ENCODE results near the gene MRPS16.

The MRPS16 gene

GRCh38 chr10:73246646-73247508, 5.6 kb downstream of the MRPS16 start, which contains the start of gene DNAJC9:
Gene DNAJC9, minus strand, starts transcription at chr10:73247255. Its CDS starts 66 bp downstream, at chr10:73247189.
- ChIA-PET CTCF (interaction anchor here (1.1 kb wide), 1 partner anchor 88 kb away, joined by 3 read pairs; no protein-coding TSS in a partner anchor), POLR2A (interaction anchor here (0.6 to 2.5 kb wide), 36 partner anchors 8 to 1184 kb away, joined by 3 to 33 read pairs (median 4); partner anchors contain the start of genes CFAP70, ECD, FAM149B1 and NUDT13)
- DNase-seq (ENCODE audit: extremely low spot score), result peak; percentile 91
- TF ChIP-seq LEF1 (IDR thresholded peaks at IDR 0.05; ENCODE audit: borderline replicate concordance) (no peak), ELF4 (IDR thresholded peaks at IDR 0.05) (peak; percentile 69; the same call in 1 of the 2 replicates), L3MBTL2 (conservative IDR thresholded peaks at IDR 0.05) (peak; percentile 71), FOXA1 (IDR thresholded peaks at IDR 0.05) (no peak), CTBP1 (IDR thresholded peaks at IDR 0.05; ENCODE audit: borderline replicate concordance) (peak; percentile 20; the same call in 1 of the 2 replicates), ARNT (IDR thresholded peaks at IDR 0.05) (no peak), PKNOX1 (IDR thresholded peaks at IDR 0.05) (peak; percentile 89), SUZ12 (IDR thresholded peaks at IDR 0.05) (no peak), NFRKB (IDR thresholded peaks at IDR 0.05) (no peak)

GRCh38 chr10:73246322-73246645, 6.2 kb downstream of the MRPS16 start:
- ChIA-PET POLR2A (interaction anchor here (0.7 to 2.5 kb wide), 26 partner anchors 9 to 1183 kb away, joined by 3 to 33 read pairs (median 4); partner anchors contain the start of genes CFAP70, ECD, FAM149B1 and NUDT13), CTCF (interaction anchor here (1.1 kb wide), 1 partner anchor 88 kb away, joined by 3 read pairs; no protein-coding TSS in a partner anchor)
- DNase-seq (ENCODE audit: extremely low spot score), result no peak
- TF ChIP-seq L3MBTL2 (conservative IDR thresholded peaks at IDR 0.05) (no peak), HDGF (IDR thresholded peaks at IDR 0.05; ENCODE audit: borderline replicate concordance) (no peak), LEF1 (IDR thresholded peaks at IDR 0.05; ENCODE audit: borderline replicate concordance) (no peak), FOXA1 (IDR thresholded peaks at IDR 0.05) (no peak), ARNT (IDR thresholded peaks at IDR 0.05) (no peak), SUZ12 (IDR thresholded peaks at IDR 0.05) (no peak), FOXM1 (IDR thresholded peaks at IDR 0.05; ENCODE audit: borderline replicate concordance) (no peak), CTBP1 (IDR thresholded peaks at IDR 0.05; ENCODE audit: borderline replicate concordance) (no peak), SP1 (IDR thresholded peaks at IDR 0.05) (no peak), NFRKB (IDR thresholded peaks at IDR 0.05) (no peak), ZNF384 (IDR thresholded peaks at IDR 0.05) (no peak), ELF4 (IDR thresholded peaks at IDR 0.05) (no peak)

- CTCF ChIA-PET, result no interaction called here
- POLR2A ChIA-PET, result interaction anchor here (2.1 kb wide), 1 partner anchor 77 kb away, joined by 6 read pairs; the partner anchor contains the start of genes ECD and FAM149B1
- TF ChIP-seq FOXK2 (IDR thresholded peaks at IDR 0.05) (no peak), ELF4 (IDR thresholded peaks at IDR 0.05) (no peak), ZNF384 (IDR thresholded peaks at IDR 0.05) (no peak), HDGF (IDR thresholded peaks at IDR 0.05; ENCODE audit: borderline replicate concordance) (no peak), BHLHE40 (IDR thresholded peaks at IDR 0.05; ENCODE audit: borderline replicate concordance) (no peak), PKNOX1 (IDR thresholded peaks at IDR 0.05) (no peak), FOXM1 (IDR thresholded peaks at IDR 0.05; ENCODE audit: borderline replicate concordance) (no peak), L3MBTL2 (conservative IDR thresholded peaks at IDR 0.05) (no peak), NFRKB (IDR thresholded peaks at IDR 0.05) (no peak), ARNT (IDR thresholded peaks at IDR 0.05) (no peak), SP1 (IDR thresholded peaks at IDR 0.05) (no peak), TARDBP (IDR thresholded peaks at IDR 0.05) (no peak), FOXA1 (IDR thresholded peaks at IDR 0.05) (no peak), LEF1 (IDR thresholded peaks at IDR 0.05; ENCODE audit: borderline replicate concordance) (no peak), SUZ12 (IDR thresholded peaks at IDR 0.05) (no peak), CTBP1 (IDR thresholded peaks at IDR 0.05; ENCODE audit: borderline replicate concordance) (no peak)
- DNase-seq (ENCODE audit: extremely low spot score), result no peak
Observed at GRCh38 chr10:73244866-73245477, 7.5 kb downstream of the MRPS16 start.

GRCh38 chr10:73239908-73240307, 12.5 kb downstream of the MRPS16 start:
- CTCF ChIA-PET, result no interaction called here
- TF ChIP-seq L3MBTL2 (conservative IDR thresholded peaks at IDR 0.05) (no peak), ZNF384 (IDR thresholded peaks at IDR 0.05) (no peak), PKNOX1 (IDR thresholded peaks at IDR 0.05) (no peak), ELF4 (IDR thresholded peaks at IDR 0.05) (no peak), FOXM1 (IDR thresholded peaks at IDR 0.05; ENCODE audit: borderline replicate concordance) (no peak), SUZ12 (IDR thresholded peaks at IDR 0.05) (no peak), NFRKB (IDR thresholded peaks at IDR 0.05) (no peak), ARNT (IDR thresholded peaks at IDR 0.05) (no peak), FOXA1 (IDR thresholded peaks at IDR 0.05) (no peak), SP1 (IDR thresholded peaks at IDR 0.05) (no peak), HDGF (IDR thresholded peaks at IDR 0.05; ENCODE audit: borderline replicate concordance) (no peak), LEF1 (IDR thresholded peaks at IDR 0.05; ENCODE audit: borderline replicate concordance) (no peak), FOXK2 (IDR thresholded peaks at IDR 0.05) (no peak), BHLHE40 (IDR thresholded peaks at IDR 0.05; ENCODE audit: borderline replicate concordance) (no peak)
- POLR2A ChIA-PET, result interaction anchor here (0.9 kb wide), 1 partner anchor 8 kb away, joined by 3 read pairs; no protein-coding TSS in a partner anchor
- no peak for DNase-seq (ENCODE audit: extremely low spot score)

GRCh38 chr10:73238990-73239566, 13.4 kb downstream of the MRPS16 start:
- ChIA-PET CTCF (no interaction called here), POLR2A (interaction anchor here (0.9 to 4.9 kb wide), 2 partner anchors 8 to 13 kb away, joined by 3 to 33 read pairs; partner anchors contain the start of genes DNAJC9 and MRPS16)
- DNase-seq (ENCODE audit: extremely low spot score), result no peak
- TF ChIP-seq NFRKB (IDR thresholded peaks at IDR 0.05), result no peak
- TF ChIP-seq SUZ12 (IDR thresholded peaks at IDR 0.05), result no peak
- no peak for TF ChIP-seq ELF4 (IDR thresholded peaks at IDR 0.05)
- TF ChIP-seq FOXM1 (IDR thresholded peaks at IDR 0.05; ENCODE audit: borderline replicate concordance), result no peak
- no peak for TF ChIP-seq PKNOX1 (IDR thresholded peaks at IDR 0.05)
- no peak for TF ChIP-seq LEF1 (IDR thresholded peaks at IDR 0.05; ENCODE audit: borderline replicate concordance)
- no peak for TF ChIP-seq SP1 (IDR thresholded peaks at IDR 0.05)
- no peak for TF ChIP-seq HDGF (IDR thresholded peaks at IDR 0.05; ENCODE audit: borderline replicate concordance)
- TF ChIP-seq FOXK2 (IDR thresholded peaks at IDR 0.05), result no peak
- no peak for TF ChIP-seq TARDBP (IDR thresholded peaks at IDR 0.05)
- no peak for TF ChIP-seq L3MBTL2 (conservative IDR thresholded peaks at IDR 0.05)
